HG03066 (cell line): ENCODE measurements around the gene HMG20A.

ENCODE experiments used
- ATAC-seq: cut with Tn5 transposase; IDR thresholded peaks from one replicate; pipeline ENCODE4 v1.9.1; 2021; ENCODE audit warnings: low read depth; ENCODE audit not compliant: unreplicated experiment

HMG20A gene

GRCh38 chr15:77532067-77532710, 111.5 kb downstream of the HMG20A start:
- ATAC-seq, result no peak

- no peak for ATAC-seq
Measured at GRCh38 chr15:77532846-77533245, 112.2 kb downstream of the HMG20A start.

- ATAC-seq, result no peak
Measured at GRCh38 chr15:77533578-77534430, 113.1 kb downstream of the HMG20A start.
